GM19043 (cell line): Measurements from ENCODE around the gene MICAL2.

ENCODE experiments used
- ATAC-seq: cut with Tn5 transposase; IDR thresholded peaks from one replicate; pipeline ENCODE4 v1.9.1; 2021; ENCODE audit warnings: low read depth; ENCODE audit not compliant: unreplicated experiment

MICAL2 gene

DNA sequence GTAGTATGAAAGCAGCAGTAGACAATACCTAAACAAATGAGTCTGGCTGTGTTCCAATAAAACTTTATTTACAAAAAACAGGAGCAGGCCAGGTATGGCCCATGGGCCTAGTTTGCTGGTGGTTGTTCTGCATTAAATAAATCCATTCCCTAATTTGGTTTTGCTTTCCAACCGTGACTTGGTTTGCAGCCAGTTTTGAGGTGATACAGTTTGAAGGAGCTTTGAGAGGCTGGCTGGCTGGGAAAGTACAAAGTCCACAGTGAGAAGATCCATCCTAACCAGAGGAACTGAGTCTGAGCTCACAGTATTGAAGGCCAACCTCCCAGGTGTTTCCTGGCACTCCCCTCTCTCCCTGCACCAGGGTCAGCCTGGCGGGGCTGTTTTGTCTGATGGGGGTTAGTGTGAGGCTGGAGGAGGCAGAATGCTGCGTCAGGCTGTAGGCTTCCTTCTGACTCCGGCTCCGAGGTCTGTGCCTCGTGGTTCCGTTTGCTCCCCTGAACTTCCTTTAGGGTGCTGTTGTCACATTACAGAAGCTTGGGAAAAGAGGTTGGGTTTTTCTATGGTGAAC, 129.5 kb downstream of the MICAL2 start:
- no peak for ATAC-seq

DNA sequence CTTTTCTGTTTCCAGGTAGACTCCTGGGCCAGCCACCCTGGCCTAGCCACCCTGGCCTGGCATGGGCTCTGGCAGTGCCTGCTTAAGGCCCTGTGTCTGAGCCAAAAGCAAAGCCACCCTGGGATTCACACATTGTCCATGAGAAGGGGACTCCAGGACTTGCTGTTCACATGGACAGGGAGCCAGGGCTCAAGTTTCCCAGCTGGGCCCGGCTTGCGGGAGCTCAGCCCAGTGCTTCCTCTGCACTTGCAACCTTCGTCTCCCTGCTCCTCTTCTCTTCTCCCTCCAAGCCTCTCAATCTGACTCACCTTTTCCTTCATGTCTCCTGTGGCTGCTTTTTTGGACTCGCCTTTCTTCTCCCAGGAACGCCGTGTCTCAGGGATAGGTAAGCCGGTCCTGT, 130.3 kb downstream of the MICAL2 start:
- no peak for ATAC-seq

DNA sequence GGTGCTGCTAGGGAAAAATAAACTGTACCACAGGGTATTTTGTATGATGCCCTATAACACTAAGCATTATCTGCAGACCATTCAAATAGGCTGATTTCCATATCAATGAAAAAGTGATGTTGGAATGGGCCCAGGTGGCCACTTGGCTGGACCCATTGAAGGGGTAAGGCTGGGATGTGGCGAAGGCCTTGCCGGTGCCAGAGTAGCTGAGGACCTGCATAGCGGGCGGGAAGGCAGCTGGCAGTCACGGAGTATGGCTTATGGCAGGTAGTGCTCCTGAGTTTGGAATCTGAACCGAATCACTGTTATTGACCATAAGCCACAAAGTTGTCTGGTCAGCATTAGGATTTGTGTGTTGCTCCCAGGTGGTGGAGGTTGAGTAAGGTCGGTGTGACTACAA, 131.0 kb downstream of the MICAL2 start:
- ATAC-seq, result no peak

DNA sequence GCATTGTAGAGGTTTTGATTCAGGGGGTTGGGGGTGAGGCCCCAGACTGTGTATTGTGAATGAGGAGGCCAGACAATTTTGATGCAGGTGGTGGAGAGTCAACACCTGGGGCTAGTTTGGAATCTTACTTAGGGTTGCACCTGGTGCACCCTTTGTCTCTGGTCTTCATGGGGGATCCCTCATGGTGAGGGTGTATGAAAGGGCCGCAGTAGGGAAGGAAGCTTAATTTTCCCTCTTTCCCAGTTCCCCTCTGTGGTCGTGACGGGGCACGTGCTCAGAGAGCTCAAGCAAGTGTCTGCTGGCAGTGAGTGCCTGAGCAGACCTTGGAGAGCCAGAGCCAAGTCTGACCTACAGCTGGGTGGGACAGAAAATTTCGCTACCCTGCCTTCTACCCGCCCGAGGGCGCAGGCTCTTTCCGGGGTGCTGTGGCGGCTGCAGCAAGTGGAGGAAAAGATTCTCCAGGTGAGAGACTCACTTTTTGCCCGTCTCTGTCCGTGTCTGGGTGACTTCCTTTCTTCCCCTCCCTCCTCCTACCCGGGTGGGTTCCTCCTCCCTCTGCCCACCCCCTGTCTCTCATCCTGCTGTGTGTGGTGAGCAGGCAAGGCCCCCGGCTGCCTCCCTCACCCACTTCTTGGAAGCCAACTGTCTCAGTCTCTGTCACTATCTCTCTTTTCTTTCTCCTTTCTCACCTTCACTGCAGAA, 131.7 kb downstream of the MICAL2 start:
- ATAC-seq, result no peak

DNA sequence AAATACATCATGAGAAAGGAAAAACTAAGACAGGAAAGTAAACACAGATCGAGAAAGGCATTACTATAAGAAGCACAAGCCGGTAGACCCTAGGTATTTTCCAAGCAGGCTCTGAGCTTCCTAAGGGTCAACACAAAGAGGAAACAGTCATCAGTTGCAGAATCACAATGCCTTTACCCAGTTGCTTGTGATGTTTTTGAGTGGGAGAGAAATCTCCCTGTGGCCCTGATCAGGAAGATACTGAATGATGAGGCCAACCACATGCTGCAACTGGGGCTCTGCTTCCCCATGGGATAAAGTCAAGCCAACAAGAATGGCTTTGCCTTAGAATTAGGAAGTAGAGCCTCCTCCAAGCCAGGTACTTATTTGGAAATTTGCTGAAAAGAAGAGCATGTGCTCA, 132.6 kb downstream of the MICAL2 start:
- no peak for ATAC-seq

DNA sequence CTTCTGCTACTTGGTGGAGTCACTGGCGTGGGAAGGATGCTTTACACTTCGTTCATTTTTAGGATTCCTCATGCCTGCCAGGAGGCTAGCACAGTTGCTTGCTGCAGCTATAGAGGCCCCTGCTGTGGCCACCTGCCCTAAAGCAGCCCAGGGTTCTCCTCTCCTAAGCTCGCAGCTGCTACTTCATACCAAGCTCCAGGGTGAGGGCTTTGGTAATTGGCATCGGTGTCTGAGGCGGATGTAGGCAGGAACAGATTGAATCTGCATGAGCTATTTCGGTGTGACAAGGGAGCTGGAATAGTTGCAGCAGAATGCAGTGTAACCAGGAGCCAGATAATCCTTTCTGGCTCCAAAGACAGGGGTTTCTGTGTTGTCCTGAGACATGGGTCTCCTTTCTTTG, 133.1 kb downstream of the MICAL2 start:
- no peak for ATAC-seq

DNA sequence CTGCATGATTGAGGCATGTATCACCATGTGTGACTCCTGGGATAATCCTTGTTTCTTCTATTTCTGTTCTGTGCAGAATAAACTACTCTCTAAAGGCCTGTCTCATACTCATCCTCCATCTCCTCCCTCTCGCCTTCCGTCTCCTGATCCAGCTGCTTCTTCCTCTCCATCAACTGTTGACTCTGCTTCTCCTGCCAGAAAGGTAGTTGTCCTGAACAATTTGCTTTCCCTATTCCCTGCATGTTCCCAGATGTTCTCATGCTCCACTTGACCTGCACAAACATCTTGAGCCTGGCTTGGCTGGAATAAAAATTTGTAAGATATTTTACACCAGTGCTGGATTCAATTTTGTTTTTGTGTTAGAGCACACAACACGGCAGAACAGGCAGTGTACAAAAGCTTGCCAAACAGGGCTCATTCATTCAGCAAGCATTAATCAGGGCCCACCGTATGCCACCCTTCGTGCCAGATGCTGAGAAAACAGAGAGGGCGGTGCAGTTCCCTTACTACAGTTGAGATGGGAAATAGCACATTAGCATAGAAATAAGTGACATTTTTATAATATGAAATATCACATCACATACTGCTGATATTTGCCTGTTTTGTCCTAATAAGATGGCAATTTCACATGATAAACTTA, 133.6 kb downstream of the MICAL2 start:
- no peak for ATAC-seq

DNA sequence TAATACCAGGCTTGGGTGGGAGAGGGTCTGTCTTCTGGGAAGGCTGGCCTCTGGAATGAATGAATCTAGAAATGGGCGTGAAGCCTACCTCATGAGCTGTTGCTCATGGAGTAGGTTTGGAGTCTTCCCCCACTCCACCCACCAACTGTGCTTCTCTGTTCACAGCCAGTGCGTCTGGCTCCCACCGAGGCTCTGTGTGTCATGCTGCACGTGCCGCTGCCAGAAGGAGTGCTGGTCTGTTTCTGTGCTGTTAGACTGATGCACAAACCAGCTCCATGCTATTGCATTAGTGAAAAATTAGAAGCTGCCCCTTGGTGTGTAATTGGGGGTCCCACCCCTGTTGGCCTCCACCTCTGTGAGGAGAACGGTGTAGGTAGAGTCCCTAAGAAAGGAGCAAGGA, 134.7 kb downstream of the MICAL2 start:
- no peak for ATAC-seq

DNA sequence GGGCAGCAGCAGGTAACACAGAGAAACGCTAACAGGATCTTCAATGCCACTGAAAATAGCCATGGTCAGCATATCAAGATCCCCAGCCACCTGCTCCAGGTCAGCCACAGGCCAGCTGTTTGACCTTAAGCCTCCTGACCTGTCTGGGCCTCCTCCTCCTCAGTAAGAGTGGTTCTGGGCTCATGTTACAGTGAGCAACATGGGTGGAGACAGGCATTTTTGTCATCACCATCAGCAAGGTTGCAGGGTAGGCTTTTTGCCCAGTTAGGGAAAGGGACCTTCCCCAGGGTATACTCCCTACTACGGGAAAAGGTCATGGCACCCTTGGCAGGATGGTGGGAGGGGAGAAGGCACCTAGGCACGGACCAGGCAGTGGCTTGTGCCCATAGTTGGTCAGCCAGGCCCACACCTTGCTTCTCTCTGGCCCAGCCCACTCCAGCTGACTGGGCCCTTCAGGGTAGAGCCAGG, 135.2 kb downstream of the MICAL2 start:
- ATAC-seq, result no peak

DNA sequence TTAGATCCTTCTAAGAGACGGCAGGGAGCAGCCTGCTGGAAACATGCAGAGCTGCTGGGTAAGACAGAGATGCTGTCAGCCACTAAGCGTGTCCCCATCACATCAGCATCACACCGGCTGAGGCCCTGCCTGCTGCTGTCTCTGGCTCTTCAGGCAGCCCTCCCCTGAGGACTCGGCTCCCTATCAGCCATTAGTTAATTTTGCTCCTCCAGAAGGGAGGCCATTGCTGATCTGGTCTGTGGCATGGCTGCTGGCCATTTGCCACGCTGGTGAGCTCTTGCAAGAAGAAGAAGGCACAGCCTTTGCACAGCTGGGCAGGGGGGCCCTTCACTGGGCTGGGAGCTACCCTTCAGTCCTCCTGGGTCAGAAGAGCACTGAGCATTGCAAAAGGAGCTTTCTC, 135.8 kb downstream of the MICAL2 start:
- no peak for ATAC-seq

DNA sequence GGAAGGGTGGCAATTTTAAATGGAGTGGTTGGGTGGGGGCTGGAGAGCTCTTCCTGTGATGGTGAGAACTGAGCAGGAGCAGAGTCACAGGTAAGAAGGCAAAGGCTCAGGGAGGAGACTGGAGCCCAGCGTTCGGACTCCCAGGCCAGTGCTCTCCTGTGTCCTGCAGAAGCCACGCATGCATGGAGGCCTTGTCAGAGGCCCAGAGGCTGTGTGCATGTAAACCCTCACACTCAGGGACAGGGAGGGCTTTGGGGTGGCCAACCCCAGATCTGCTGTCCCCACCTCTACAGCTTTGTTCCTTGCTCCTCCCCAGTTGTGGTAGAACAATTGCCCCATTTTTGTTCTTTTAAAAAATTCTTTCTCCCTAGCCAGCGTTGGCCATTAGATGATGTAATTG, 136.6 kb downstream of the MICAL2 start:
- no peak for ATAC-seq

DNA sequence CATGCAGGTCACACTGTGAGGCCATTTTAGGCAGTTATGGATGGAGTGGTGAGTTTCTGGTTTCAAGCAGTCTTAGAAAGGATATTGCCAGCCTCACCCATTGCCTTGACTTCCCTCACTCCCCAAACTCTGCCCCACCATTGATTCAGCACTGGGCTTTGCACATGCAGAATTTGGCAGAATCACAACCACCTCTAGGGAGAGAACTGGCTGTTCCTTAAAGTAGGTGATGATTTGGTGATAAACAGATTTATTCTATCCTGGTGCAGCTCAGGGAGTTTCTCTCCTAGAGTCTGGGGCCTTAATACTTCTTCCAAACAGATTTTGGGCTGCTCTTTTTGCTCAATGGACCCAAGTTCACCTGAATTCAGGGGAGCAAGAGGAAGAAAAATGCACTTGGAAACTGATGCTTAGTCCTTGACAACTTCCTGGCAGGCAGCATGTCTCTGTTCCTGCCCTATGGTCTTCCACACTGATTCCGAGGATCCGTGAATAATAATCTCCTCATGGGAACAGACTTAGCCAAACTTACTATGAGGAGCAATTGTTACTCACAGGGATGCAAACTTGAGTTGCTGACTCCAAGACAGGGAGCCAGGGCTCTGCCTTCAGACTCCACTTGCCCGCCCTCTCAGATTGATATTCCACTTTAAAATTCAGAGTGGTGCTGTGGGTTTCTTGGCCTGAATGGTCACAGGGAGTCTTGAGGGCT, 137.3 kb downstream of the MICAL2 start:
- ATAC-seq, result no peak

DNA sequence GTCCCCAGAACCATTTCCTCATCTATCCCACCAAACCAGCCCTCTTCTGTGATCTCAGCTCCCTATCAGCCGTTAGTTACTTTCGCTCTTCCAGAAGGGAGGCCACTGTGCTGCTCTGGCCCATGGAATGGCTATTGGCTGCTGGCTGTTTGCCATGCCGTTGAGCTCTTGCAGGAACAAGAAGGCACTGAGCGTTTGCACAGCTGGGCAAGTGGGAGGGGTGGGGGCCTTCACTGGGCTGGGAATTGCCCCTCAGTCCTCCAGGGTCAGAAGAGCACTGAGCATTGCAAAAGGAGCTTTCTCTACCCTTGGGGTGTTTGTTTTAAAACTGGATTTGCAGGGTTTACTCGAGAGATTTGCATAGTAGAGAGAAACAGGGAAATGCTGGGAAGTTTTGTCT, 137.9 kb downstream of the MICAL2 start:
- no peak for ATAC-seq

DNA sequence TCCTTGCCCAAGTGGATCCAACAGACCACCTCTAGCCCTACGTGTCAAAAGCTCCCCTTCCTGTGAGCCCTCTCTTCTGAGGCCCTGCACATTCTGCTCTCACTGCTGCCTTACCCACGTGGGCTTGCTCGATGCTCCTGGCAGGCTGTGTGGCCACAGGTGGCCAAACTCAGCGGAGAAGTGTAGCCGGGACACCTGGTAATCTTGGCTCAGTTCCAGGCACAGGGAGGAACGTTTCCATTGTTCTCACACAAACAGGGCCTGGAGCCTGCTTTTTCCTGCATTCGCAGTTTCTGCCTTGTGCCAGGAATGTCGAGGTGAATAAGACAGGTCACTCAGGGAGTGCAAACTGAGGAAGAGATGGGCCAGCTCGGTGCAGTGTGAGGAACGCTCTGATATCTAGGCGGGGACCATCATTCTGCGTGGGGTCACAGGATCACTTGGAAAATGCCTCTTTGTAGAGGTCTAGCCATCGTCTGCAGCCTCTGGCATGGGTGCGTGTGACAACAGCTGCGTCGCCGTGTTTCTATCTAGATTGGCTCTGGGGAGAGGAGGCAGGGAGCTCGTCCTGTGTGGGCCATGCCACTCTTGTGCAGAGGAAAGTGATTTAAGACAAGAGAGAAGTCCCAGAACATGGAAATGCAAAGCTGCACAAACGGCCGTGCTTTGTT, 139.3 kb downstream of the MICAL2 start:
- no peak for ATAC-seq

DNA sequence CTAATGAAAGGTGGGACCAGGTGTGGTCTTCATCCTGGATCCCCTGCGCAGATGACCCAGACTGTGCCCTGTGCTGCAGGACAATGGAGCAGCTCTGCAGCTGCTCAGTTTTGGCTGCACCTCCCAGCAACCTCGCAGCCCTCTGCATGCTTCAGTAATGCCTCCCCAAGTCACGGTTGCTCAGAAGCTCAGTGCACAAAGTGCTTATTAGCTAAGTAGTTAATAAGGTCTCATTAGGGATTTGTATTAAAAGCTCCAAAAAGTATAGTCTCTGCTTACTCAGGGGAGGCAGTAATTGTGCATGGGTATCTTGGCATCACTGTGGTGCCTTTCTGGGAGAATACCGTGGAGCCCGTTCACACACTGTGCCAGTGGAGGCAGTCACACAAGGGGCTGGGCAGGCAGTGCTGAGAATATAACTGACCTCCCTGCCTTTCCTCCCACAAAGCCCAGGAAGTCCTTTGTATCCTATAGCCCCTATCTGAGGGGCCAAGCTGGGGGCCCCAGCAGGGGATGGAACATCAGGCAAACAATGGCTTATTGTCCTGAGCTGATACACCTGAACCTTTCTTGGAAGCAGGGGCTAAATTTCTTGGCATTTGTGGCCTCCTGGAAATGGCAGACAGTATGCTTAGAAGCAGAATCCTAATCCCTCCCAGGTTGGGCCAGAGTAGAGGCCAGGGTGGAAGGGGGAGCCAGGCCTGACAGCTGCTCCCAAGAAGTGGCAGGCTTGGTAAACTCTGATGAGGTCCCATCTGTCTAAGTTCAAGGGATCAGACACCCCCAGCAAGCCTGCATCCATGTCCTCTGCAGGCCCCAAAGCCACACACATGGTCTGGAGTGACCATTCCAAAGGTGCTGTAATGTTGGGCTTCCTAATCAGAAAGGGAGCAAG, 141.5 kb downstream of the MICAL2 start:
- no peak for ATAC-seq

DNA sequence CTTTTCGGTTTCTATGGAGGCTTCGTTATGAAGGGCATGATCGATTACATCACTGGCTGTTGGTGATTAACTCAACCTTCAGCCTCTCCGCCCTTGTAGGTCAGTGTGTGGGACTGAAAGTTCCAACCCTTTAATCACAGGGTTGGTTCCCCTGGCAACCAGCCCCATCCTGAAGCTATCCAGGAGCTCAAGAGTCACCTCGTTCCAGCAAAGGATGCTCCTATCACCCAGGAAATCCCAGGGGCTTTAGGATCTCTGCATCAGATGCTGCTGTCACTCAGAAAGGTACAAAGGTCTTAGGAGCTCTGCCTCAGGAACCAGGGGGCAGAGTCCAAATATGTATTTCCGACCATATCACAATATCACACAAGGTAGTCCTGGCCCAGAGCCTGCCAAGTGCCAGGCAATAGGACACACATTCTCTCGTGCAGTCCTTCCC, 143.5 kb downstream of the MICAL2 start:
- no peak for ATAC-seq

DNA sequence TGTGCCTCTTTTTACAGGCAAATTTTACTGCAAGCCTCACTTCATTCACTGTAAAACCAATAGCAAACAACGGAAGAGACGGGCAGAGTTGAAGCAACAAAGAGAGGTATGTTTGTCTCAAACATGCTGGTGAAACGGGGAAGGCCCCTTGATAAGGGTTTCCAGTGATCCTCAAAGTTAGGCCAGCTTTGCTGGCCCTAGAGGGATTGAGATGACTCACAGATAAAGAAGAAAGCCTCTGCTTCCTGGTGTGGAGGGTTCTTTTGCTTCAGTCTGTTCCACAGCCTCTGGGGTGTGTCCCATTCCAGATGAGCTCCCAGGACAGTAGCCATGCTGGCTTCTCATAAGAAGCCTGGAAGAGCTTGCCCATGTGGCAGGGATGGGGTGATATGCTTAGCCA, 148.1 kb downstream of the MICAL2 start:
- ATAC-seq, result no peak

DNA sequence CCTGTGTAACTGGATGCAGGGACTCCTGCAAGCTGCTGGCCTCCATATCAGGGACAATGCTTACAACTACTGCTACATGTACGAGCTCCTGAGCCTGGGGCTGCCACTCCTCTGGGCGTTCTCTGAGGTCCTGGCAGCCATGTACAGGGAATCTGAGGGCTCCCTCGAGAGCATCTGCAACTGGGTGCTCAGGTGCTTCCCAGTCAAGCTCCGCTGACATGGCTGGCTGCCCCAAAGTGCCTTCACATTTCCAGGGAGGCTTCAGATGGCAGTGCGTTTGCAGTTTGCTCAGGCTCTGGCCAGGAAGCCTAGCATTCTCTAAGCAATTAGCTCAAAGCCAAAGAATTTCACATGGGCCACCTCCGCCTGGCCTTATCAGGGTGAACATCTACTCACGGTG, 149.6 kb downstream of the MICAL2 start:
- no peak for ATAC-seq

DNA sequence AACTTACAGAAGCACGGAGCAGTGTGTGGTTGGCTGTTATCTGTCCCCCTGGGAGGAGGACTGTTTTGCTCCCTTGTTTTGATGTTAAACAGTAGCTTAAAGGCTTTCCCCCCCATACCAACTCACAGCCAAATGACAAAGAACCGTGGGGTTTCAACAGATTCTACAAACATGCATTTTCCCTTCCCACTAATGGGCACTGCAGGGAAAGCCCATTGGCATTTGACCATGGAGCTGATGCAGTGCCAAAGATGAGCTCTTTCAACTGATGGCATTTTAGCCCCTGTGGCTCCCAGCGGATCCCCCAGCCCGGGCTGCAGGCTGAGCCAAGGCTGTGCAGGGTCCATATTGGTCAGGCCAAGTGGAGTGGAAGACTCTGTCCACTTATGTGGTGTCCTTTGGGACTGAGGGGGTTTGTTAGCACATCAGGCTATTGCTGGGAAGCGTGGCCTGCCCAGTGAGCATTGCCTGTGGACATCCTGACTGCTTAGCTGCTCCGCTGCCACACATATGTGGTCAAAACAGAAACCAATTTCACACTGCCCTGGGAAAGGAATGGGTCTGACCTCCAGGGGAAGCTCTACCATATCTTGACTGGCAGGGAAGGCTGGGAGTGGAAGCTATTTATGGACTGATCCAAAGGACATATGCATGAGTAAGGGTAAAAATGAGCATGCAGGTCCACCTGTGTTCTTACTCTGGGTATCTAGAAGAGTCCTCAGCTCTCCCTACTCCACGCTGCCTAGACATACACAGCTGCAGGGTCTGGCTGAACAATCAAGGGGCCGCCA, 150.5 kb downstream of the MICAL2 start:
- no peak for ATAC-seq
